Right ventricle myocardium inferior (tissue), 1 donor: ENCODE data around the gene PACS2. TPM values are rescaled to one million over a fixed set of nuclear protein-coding genes. Genes with fewer than 3 reads are reported as not detected.

Experiments
- ATAC-seq: fragments of 200-7000 bp; cut with Tn5 transposase; one replicate; pipeline ENCODE4 v1.9.1; 2020; ENCODE audit warnings: mild to moderate bottlenecking, moderate library complexity
- DNase-seq: peaks from one replicate; pipeline ENCODE4 v3.0.0; 2021; ENCODE audit errors: missing footprints
- intact Hi-C: fragments of 100-400 bp; cut with DNase I; formaldehyde crosslinking; loops from one replicate; pipeline ENCODE4 v1.11.0; 2022
- total RNA-seq: library from RNA; stranded (reverse); fragmentation: NEBNext Ultra II Directional; extraction: Animal tissue kit (Norgen Biotek cat#: 25700); gene quantifications from one replicate; pipeline ENCODE4 v1.2.1, GENCODE V29; 2021
- donor health status: DM: no; HTN: yes; CAD: no; lungs with severe emphysema.

The PACS2 gene
- total RNA-seq, 1 donor from 2014 or later, result 69.1 TPM

GRCh38 chr14:105337966-105338741 lies 23.6 kb downstream of the PACS2 start:
- DNase-seq (no peak), ATAC-seq (peak; percentile 47)
- intact Hi-C loops, result loop anchor here (5.0 kb wide), 1 partner anchor 246 kb away; no protein-coding TSS in a partner anchor

GRCh38 chr14:105340821-105341733 lies 26.5 kb downstream of the PACS2 start:
- DNase-seq (no peak), ATAC-seq (peak; percentile 26)
- intact Hi-C loops, result loop anchor here (2.0 kb wide), 1 partner anchor 16 kb away; no protein-coding TSS in a partner anchor

- no peak for DNase-seq
- ATAC-seq, result no peak
- intact Hi-C loops, result no loop called here
These were observed 28.6 kb downstream of the PACS2 start for GRCh38 chr14:105343194-105343593.

GRCh38 chr14:105346200-105346533 lies 31.6 kb downstream of the PACS2 start:
- DNase-seq, result no peak
- intact Hi-C loops, result no loop called here
- ATAC-seq, result peak; percentile 29

- ATAC-seq, result no peak
- intact Hi-C loops, result no loop called here
- DNase-seq, result no peak
These were observed 32.5 kb downstream of the PACS2 start for GRCh38 chr14:105346876-105347586.

- no peak for ATAC-seq
- intact Hi-C loops, result no loop called here
- no peak for DNase-seq
These were observed 33.0 kb downstream of the PACS2 start for GRCh38 chr14:105347587-105347968.

- intact Hi-C loops, result no loop called here
- ATAC-seq, result no peak
- no peak for DNase-seq
These were observed 33.8 kb downstream of the PACS2 start for GRCh38 chr14:105348169-105348944.

GRCh38 chr14:105348945-105349699 lies 34.6 kb downstream of the PACS2 start:
- no peak for DNase-seq
- ATAC-seq, result no peak
- intact Hi-C loops, result no loop called here

- intact Hi-C loops, result loop anchor here (5.0 kb wide), 2 partner anchors 58 to 258 kb away; no protein-coding TSS in a partner anchor
- ATAC-seq (no peak), DNase-seq (no peak)
These were observed 35.4 kb downstream of the PACS2 start for GRCh38 chr14:105349992-105350391.

- DNase-seq (no peak), ATAC-seq (no peak)
- intact Hi-C loops, result loop anchor here (5.0 kb wide), 2 partner anchors 58 to 258 kb away; no protein-coding TSS in a partner anchor
These were observed 36.1 kb downstream of the PACS2 start for GRCh38 chr14:105350450-105351244.

- no peak for ATAC-seq
- intact Hi-C loops, result loop anchor here (5.0 kb wide), 2 partner anchors 59 to 259 kb away; no protein-coding TSS in a partner anchor
- no peak for DNase-seq
These were observed 36.9 kb downstream of the PACS2 start for GRCh38 chr14:105351410-105351809.

- intact Hi-C loops, result loop anchor here (1.0 to 5.0 kb wide), 3 partner anchors 60 to 260 kb away; no protein-coding TSS in a partner anchor
- DNase-seq, result no peak
- ATAC-seq, result peak; percentile 89
These were observed 37.6 kb downstream of the PACS2 start for GRCh38 chr14:105351920-105352851.

GRCh38 chr14:105353136-105353535 lies 38.6 kb downstream of the PACS2 start:
- ATAC-seq, result no peak
- intact Hi-C loops, result loop anchor here (5.0 kb wide), 2 partner anchors 61 to 261 kb away; no protein-coding TSS in a partner anchor
- no peak for DNase-seq

GRCh38 chr14:105354541-105354940 lies 40.0 kb downstream of the PACS2 start:
- DNase-seq, result no peak
- intact Hi-C loops, result loop anchor here (5.0 kb wide), 2 partner anchors 62 to 262 kb away; no protein-coding TSS in a partner anchor
- ATAC-seq, result no peak

GRCh38 chr14:105355049-105355575 lies 40.6 kb downstream of the PACS2 start:
- no peak for DNase-seq
- no peak for ATAC-seq
- intact Hi-C loops, result no loop called here
